A673 (cell line): ENCODE results near the gene ARL6IP1. TPM values are rescaled to one million over a fixed set of nuclear protein-coding genes. Genes with fewer than 3 reads are reported as not detected.
"Not testable (repeated sequence)": the region's sequence is repeated elsewhere in the genome, so short reads cannot be mapped to it uniquely, and the experiment has no call there.

Experiments used
- BruUV-seq: library from RNA; stranded (reverse); fragments of 400-500 nt; replicated peaks from 2 replicates; lab custom pipeline; 2021; lab: Mats Ljungman, UMichigan
- CTCF ChIA-PET: fragments of 300-600 bp; sonication (Branson Sonifier 250); formaldehyde crosslinking; loops from one replicate; lab custom pipeline; 2022; ENCODE audit warnings: antibody characterized with exemption; lab: Charles Lee
- POLR2A ChIA-PET: fragments of 300-600 bp; sonication (Branson Sonifier 250); formaldehyde crosslinking; loops from one replicate; lab custom pipeline; 2022; ENCODE audit warnings: antibody characterized with exemption; ENCODE audit not compliant: low non-redundant PET; lab: Charles Lee
- DNase-seq: peaks from one replicate; pipeline ENCODE4 v3.0.0-alpha.2; 2015; ENCODE audit warnings: low spot score
- H3K27ac ChIP-seq: fragments of 200-600 bp; sonication (generic); 2 replicates; pipeline ENCODE4 v1.5.1; 2016; ENCODE audit warnings: mixed run types, low read depth, mild to moderate bottlenecking, mixed read lengths, antibody characterized with exemption, low read length; ENCODE audit not compliant: poor library complexity, severe bottlenecking
- H3K27me3 ChIP-seq: fragments of 200-600 bp; sonication (generic); replicated peaks from 2 replicates; pipeline ENCODE4 v1.6.1; 2017; ENCODE audit warnings: mixed run types, low read depth, mild to moderate bottlenecking, mixed read lengths, antibody characterized with exemption, low read length; ENCODE audit not compliant: insufficient read depth, poor library complexity
- H3K36me3 ChIP-seq: fragments of 200-600 bp; sonication (generic); 2 replicates; pipeline ENCODE4 v1.6.1; 2016; ENCODE audit warnings: mixed run types, mild to moderate bottlenecking, mixed read lengths, antibody characterized with exemption, low read length; ENCODE audit not compliant: insufficient read depth, poor library complexity, severe bottlenecking
- H3K4me1 ChIP-seq: fragments of 200-600 bp; sonication (generic); 2 replicates; pipeline ENCODE4 v1.6.1; 2017; ENCODE audit warnings: mixed run types, mild to moderate bottlenecking, mixed read lengths, antibody characterized with exemption, low read length; ENCODE audit not compliant: insufficient read depth, poor library complexity, severe bottlenecking
- H3K4me3 ChIP-seq: fragments of 200-600 bp; sonication (generic); 2 replicates; pipeline ENCODE4 v1.5.1; 2016; ENCODE audit warnings: low read depth, mixed run types, mild to moderate bottlenecking, mixed read lengths, low read length; ENCODE audit not compliant: poor library complexity, severe bottlenecking
- H3K9me3 ChIP-seq: fragments of 200-600 bp; sonication (generic); 2 replicates; pipeline ENCODE4 v1.6.1; 2016; ENCODE audit warnings: mixed run types, low read depth, mild to moderate bottlenecking, mixed read lengths, antibody characterized with exemption, low read length; ENCODE audit not compliant: poor library complexity, severe bottlenecking
- intact Hi-C: fragments of 100-400 bp; cut with micrococcal nuclease; formaldehyde crosslinking; loops from one replicate; pipeline ENCODE4 v1.10.0; 2022; ENCODE audit not compliant: unreplicated experiment
- total RNA-seq: library from RNA; stranded (reverse); gene quantifications from 2 replicates; pipeline ENCODE4 v1.2.3, GENCODE V29; 2021

Gene ARL6IP1
- total RNA-seq, 1 experiment from 2014 or later = 223 TPM

DNA sequence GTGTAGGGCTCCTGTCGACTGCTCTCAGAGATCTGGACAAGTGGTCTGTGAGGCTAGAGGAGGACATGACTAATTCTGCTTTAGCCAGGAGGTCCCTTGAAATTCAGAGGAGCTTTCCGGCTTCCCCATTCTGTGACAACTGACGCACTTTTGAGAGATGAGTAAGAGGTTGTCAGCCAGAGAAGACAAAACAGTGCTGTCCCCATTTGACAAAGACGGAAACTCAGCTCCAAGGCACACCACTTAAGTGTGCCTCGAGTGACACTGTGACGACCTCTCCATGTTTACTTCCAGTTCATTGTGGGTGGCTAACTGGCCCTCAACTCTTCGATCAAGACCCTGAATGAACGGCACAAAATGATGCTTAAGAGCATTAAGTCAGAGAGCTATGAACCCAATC, 58.5 kb downstream of the ARL6IP1 start:
- POLR2A ChIA-PET, H3K36me3 ChIP-seq: not testable (repeated sequence)

More for the DNA sequence above, 58.5 kb downstream of the ARL6IP1 start:
- CTCF ChIA-PET, H3K9me3 ChIP-seq, BruUV-seq, DNase-seq, H3K27me3 ChIP-seq, H3K4me3 ChIP-seq, H3K27ac ChIP-seq, H3K4me1 ChIP-seq, intact Hi-C loops: not testable (repeated sequence)

Other genes starting within 250 kb of the ARL6IP1 start
- 115 and 116 TPM in 2 replicates for gene NOMO2, start 239.5 kb downstream of the ARL6IP1 start, total RNA-seq
- gene RPS15A, start 11.2 kb downstream of the ARL6IP1 start, total RNA-seq = 1,282 and 1,307 TPM in 2 replicates
- gene SMG1, start 124.9 kb upstream of the ARL6IP1 start, total RNA-seq = 100 and 105 TPM in 2 replicates
- gene TMC7, start 182.4 kb upstream of the ARL6IP1 start, total RNA-seq = 0.59 and 0.82 TPM in 2 replicates